Measurements from ENCODE around the gene SLC25A38. TPM values are rescaled to one million over a fixed set of nuclear protein-coding genes. Genes with fewer than 3 reads are reported as not detected.

The SLC25A38 gene
- 37.6 and 45.9 TPM in 2 replicates for total RNA-seq (2022)
- percentile 81 among the genes with signal in this experiment for Bru-seq, nascent RNA
- BruChase-seq, experiment 1, labeled RNA remaining after a 6-hour chase: percentile 81 among the genes with signal in this experiment
- BruChase-seq, experiment 2, labeled RNA remaining after a 2-hour chase: percentile 83 among the genes with signal in this experiment
- long read RNA-seq, transcript SLC25A38-201 (7 exons, 2,147 nt): major isoform, 88 of 95 reads
- long read RNA-seq, partial matches to known transcripts: 1 of 95 reads
- long read RNA-seq, other reads (novel, unspliced or antisense): 6 of 95 reads

GRCh38 chr3:39383045-39383880 lies at the start of gene SLC25A38:
SLC25A38 (plus strand) TSS chr3:39383370; CDS start chr3:39383725, 355 bp downstream.
- Mint-ChIP-seq H3K36me3 (ENCODE audit: insufficient read depth, unreplicated experiment) (peaks cover 4% of the 10 kb centered on the region), H3K4me1 (ENCODE audit: insufficient read depth, unreplicated experiment) (peaks cover 30% of the 10 kb centered on the region)
- DNase-seq (ENCODE audit: unreplicated experiment): peak; percentile 85

GRCh38 chr3:39333607-39334006 lies 49.6 kb upstream of the SLC25A38 start:
- Mint-ChIP-seq H3K4me1 (ENCODE audit: insufficient read depth, unreplicated experiment) (no peaks in the 10 kb centered on the region), H3K27ac (ENCODE audit: low read depth, unreplicated experiment) (no peak overlapping the region), H3K9me3 (ENCODE audit: unreplicated experiment) (no peaks in the 10 kb centered on the region), H3K4me3 (ENCODE audit: unreplicated experiment) (no peak overlapping the region), H3K36me3 (ENCODE audit: insufficient read depth, unreplicated experiment) (no peaks in the 10 kb centered on the region), H3K27me3 (ENCODE audit: insufficient read depth, unreplicated experiment) (no peaks in the 10 kb centered on the region)
- intact Hi-C loops (cut with micrococcal nuclease): no loop called here
- no TSS peak for BruUV-seq (replicated peaks)
- POLR2A ChIA-PET: no interaction called here
- CTCF ChIA-PET: no interaction called here
- TF ChIP-seq, protein P1, sequence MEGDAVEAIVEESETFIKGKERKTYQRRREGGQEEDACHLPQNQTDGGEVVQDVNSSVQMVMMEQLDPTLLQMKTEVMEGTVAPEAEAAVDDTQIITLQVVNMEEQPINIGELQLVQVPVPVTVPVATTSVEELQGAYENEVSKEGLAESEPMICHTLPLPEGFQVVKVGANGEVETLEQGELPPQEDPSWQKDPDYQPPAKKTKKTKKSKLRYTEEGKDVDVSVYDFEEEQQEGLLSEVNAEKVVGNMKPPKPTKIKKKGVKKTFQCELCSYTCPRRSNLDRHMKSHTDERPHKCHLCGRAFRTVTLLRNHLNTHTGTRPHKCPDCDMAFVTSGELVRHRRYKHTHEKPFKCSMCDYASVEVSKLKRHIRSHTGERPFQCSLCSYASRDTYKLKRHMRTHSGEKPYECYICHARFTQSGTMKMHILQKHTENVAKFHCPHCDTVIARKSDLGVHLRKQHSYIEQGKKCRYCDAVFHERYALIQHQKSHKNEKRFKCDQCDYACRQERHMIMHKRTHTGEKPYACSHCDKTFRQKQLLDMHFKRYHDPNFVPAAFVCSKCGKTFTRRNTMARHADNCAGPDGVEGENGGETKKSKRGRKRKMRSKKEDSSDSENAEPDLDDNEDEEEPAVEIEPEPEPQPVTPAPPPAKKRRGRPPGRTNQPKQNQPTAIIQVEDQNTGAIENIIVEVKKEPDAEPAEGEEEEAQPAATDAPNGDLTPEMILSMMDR (IDR thresholded peaks at IDR 0.05; ENCODE audit: unreplicated experiment): no peak
- DNase-seq (ENCODE audit: unreplicated experiment): no peak

More at GRCh38 chr3:39383045-39383880, at the start of gene SLC25A38:
- TSS peak; percentile 70 for BruUV-seq (replicated peaks)
- peak within 1 kb of the TSS; percentile 91 for H3K4me3 Mint-ChIP-seq (ENCODE audit: unreplicated experiment)
- H3K9me3 Mint-ChIP-seq (ENCODE audit: unreplicated experiment): no peaks in the 10 kb centered on the region
- no peaks in the 10 kb centered on the region for H3K27me3 Mint-ChIP-seq (ENCODE audit: insufficient read depth, unreplicated experiment)
- intact Hi-C loops (cut with micrococcal nuclease): loop anchor here (10.0 kb wide), 1 partner anchor 198 kb away; no protein-coding TSS in a partner anchor
- CTCF ChIA-PET: interaction anchor here (0.8 to 1.1 kb wide), 2 partner anchors 20 to 24 kb away, joined by 4 read pairs; partner anchors contain the start of gene RPSA
- H3K27ac Mint-ChIP-seq (ENCODE audit: low read depth, unreplicated experiment): peak within 1 kb of the TSS; percentile 91
- TF ChIP-seq, protein P1 (IDR thresholded peaks at IDR 0.05; ENCODE audit: unreplicated experiment): peak; percentile 8
- POLR2A ChIA-PET: interaction anchor here (0.9 to 7.9 kb wide), 5 partner anchors 10 to 93 kb away, joined by 3 to 63 read pairs (median 6); partner anchors contain the start of gene RPSA

- DNase-seq (ENCODE audit: unreplicated experiment): no peak
- TF ChIP-seq, protein P1 (IDR thresholded peaks at IDR 0.05; ENCODE audit: unreplicated experiment): no peak
- no TSS peak for BruUV-seq (replicated peaks)
- Mint-ChIP-seq H3K27me3 (ENCODE audit: insufficient read depth, unreplicated experiment) (no peaks in the 10 kb centered on the region), H3K9me3 (ENCODE audit: unreplicated experiment) (no peaks in the 10 kb centered on the region), H3K4me3 (ENCODE audit: unreplicated experiment) (no peak overlapping the region), H3K27ac (ENCODE audit: low read depth, unreplicated experiment) (no peak overlapping the region), H3K36me3 (ENCODE audit: insufficient read depth, unreplicated experiment) (no peaks in the 10 kb centered on the region), H3K4me1 (ENCODE audit: insufficient read depth, unreplicated experiment) (no peaks in the 10 kb centered on the region)
- POLR2A ChIA-PET: no interaction called here
- CTCF ChIA-PET: no interaction called here
- intact Hi-C loops (cut with micrococcal nuclease): no loop called here
Measured at GRCh38 chr3:39334205-39334604, 49.0 kb upstream of the SLC25A38 start.

DNA sequence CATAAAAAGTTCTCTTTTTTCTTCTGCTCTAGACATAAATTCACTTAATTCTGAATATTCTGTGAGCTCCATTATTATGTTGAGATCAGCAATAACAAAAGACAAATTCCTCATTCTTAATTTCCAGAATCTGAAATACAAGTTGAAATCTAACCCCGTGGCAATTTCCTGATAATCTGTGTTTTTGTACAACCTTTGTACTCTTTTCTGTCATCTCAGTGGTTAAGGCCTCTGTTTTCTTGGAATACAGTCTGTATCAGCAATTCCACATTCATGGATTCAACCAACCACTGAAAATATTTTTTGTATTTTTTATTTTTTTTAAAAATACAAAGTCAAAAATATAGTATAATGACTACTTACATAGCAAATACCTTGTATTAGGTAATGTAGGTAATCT lies 45.0 kb upstream of the SLC25A38 start:
- no peaks in the 10 kb centered on the region for H3K9me3 Mint-ChIP-seq (ENCODE audit: unreplicated experiment)
- ChIA-PET CTCF (no interaction called here), POLR2A (no interaction called here)
- H3K36me3 Mint-ChIP-seq (ENCODE audit: insufficient read depth, unreplicated experiment): no peaks in the 10 kb centered on the region
- no peak for DNase-seq (ENCODE audit: unreplicated experiment)
- intact Hi-C loops (cut with micrococcal nuclease): no loop called here
- no peak overlapping the region for H3K27ac Mint-ChIP-seq (ENCODE audit: low read depth, unreplicated experiment)
- no TSS peak for BruUV-seq (replicated peaks)
- no peak overlapping the region for H3K4me3 Mint-ChIP-seq (ENCODE audit: unreplicated experiment)
- TF ChIP-seq, protein P1 (IDR thresholded peaks at IDR 0.05; ENCODE audit: unreplicated experiment): no peak
- H3K27me3 Mint-ChIP-seq (ENCODE audit: insufficient read depth, unreplicated experiment): peaks cover 13% of the 10 kb centered on the region
- peaks cover 2% of the 10 kb centered on the region for H3K4me1 Mint-ChIP-seq (ENCODE audit: insufficient read depth, unreplicated experiment)

All from MCF 10A (cell line).